ENCODE measurements around the gene ZNF615.
"Not testable (repeated sequence)": the region's sequence is repeated elsewhere in the genome, so short reads cannot be mapped to it uniquely, and the experiment has no call there.

Gene ZNF615

GRCh38 chr19:51980116-51980736 lies 27.8 kb downstream of the ZNF615 start:
- no peak for DNase-seq (ENCODE audit: low spot score)

DNA sequence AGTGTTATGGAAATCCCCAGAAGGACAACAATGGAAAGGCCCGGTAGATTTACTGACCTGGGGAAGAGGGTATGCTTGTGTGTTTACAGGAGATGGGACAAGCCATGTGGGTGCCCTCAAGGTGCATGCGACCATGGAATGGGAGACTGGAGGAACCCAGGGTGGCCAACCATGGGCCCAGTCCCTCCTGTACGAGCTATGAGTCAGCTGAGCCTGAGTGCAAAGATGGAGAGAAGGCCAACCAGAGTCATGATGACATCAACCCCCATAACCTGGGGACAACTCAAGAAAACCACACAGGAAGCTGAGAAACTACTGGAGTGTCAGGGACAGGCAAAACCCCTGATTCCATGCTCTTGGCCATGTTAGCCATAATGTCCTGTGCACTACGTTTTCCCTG lies 29.1 kb downstream of the ZNF615 start:
- DNase-seq (ENCODE audit: low spot score) = no peak

GRCh38 chr19:51977346-51977745 lies 30.7 kb downstream of the ZNF615 start:
- DNase-seq (ENCODE audit: low spot score) = no peak

- no peak for DNase-seq (ENCODE audit: low spot score)
Measured at GRCh38 chr19:51976852-51977251, 31.2 kb downstream of the ZNF615 start.

DNA sequence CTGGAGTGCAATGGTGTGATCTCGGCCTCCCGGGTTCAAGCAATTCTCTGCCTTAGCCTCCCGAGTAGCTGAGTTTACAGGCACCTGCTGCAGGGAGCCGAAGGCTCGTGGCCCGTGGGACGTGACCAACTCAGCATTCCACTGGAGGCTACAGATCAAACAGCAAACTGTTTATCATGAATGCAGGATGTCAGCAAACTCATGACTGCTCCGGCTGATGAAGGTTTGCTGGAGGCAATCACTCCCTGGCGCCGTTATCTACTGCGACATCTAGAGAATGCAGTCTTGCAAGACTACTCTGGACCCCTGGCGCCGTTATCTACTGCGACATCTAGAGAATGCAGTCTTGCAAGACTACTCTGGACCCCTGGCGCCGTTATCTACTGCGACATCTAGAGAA lies 32.2 kb downstream of the ZNF615 start:
- not testable (repeated sequence) for DNase-seq (ENCODE audit: low spot score)

DNA sequence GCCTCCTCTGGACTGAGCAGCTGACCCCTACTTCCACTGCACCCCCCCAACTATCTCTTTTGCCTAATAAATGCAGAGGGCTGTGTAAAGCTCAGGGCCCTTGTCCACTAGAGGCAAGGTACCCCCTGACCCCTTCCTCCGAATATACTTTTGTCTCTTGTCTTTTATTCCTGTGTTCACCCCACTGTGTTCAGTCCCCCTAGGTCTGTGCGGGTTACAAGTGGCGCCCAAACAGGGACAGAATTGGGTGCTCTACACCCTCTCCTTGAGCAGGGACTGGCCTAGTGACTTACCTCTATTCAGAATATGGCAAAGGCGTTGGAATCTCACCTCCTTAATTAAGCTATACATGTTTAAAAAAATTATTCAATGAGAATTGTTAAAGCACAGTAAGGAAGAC lies 36.4 kb downstream of the ZNF615 start:
- no peak for DNase-seq (ENCODE audit: low spot score)

DNA sequence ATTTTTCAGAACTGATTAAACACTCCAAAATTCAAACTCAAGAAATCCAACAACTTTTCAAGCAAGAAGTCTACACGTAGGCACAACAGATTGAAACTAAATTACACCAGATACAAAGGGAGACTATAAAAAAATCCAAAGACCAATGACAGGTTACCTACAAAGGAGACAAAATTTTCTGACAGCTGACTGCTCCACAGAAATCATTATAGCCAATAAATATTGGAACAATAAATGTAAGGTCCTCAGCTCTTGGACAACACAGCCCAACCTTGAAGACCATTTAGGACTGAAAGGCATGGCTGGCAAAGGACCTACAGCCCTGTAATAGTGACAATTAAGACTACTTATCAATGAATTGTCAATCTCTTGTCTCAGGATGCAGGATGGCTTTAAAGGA lies 37.3 kb downstream of the ZNF615 start:
- DNase-seq (ENCODE audit: low spot score) = no peak

DNA sequence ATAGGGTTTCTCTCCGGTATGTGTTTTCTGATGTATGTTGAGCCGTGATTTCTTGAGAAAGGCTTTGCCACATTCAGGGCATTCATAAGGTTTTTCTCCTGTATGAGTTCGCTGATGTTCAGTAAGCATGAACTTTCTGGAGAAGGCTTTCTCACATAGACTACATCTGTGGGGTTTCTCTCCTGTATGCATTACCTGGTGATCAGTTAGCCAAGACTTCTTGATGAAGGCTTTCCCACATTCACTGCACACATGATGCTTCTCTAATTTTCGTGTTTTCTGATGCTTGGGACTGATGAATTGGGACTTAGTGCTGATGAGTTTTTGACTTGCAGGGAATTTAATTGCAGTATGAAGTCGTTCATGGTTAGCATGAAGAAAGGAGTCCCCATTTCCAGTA lies 42.4 kb downstream of the ZNF615 start:
- no peak for DNase-seq (ENCODE audit: low spot score)

DNA sequence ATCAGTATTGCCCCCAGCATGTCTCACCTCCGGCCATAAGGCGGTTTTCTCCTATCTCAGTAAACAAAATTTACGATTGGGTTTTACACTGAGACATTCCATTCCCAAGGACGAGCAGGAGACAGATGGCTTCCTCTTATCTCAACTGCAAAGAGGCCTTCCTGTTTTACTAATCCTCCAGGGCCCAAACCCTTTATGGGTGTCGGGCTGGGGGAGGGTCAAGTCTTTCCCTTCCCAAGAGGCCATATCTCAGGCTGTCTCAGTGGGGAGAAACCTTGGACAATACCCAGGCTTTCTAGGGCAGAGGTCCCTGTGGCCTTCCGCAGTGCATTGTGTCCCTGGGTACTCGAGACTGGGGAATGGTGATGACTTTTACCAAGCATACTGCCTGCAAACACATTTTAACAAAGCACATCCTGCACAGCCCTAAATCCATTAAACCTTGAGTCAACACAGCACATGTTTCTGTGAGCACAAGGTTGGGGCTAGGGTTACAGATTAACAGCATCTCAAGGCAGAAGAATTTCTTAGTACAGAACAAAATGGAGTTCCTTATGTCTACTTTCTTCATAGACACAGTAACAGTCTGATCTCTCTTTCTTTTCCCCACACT lies 47.3 kb downstream of the ZNF615 start:
- not testable (repeated sequence) for DNase-seq (ENCODE audit: low spot score)

DNA sequence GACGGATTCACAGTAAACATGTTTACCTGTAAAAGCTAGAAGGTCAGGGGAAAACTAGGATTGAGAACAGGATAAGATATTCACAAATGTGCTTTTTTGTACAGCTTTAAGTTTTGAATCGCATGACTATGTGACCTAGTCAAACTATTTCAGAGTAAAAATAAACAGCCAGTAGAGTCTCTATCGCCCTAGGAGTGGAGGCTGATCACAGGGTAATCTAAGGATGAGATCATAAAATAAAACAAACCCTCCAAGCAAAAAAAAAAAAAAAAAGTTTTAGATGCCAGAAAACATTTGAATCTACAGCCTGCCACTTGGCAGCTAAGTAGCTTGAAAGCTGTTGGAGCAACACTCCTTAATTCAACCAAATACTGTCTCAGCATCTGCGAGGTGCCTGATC lies 48.2 kb downstream of the ZNF615 start:
- no peak for DNase-seq (ENCODE audit: low spot score)

GRCh38 chr19:51957846-51958245 lies 50.2 kb downstream of the ZNF615 start:
- DNase-seq (ENCODE audit: low spot score) = not testable (repeated sequence)

- DNase-seq (ENCODE audit: low spot score) = no peak
Measured at GRCh38 chr19:51948975-51949374, 59.0 kb downstream of the ZNF615 start.

GRCh38 chr19:51946602-51947001 lies 61.4 kb downstream of the ZNF615 start:
- no peak for DNase-seq (ENCODE audit: low spot score)

DNA sequence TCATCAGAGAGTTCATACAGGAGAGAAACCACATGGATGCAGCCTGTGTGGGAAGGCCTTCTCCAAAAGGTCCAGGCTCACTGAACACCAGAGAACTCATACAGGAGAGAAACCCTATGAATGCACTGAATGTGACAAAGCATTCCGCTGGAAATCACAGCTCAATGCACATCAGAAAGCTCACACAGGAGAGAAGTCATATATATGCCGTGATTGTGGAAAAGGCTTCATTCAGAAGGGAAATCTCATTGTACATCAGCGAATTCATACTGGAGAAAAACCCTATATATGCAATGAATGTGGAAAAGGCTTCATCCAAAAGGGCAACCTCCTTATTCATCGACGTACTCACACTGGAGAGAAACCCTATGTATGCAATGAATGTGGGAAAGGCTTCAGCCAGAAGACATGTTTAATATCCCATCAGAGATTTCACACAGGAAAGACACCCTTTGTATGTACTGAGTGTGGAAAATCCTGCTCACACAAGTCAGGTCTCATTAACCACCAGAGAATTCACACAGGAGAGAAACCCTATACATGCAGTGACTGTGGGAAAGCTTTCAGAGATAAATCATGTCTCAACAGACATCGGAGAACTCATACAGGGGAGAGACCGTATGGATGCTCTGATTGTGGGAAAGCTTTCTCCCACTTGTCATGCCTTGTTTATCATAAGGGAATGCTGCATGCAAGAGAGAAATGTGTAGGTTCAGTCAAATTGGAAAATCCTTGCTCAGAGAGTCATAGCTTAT lies 63.0 kb downstream of the ZNF615 start:
- DNase-seq (ENCODE audit: low spot score) = no peak
